Neural progenitor cell (in vitro differentiated cells): ENCODE measurements around the gene GAREM2. TPM values are rescaled to one million over a fixed set of nuclear protein-coding genes. Genes with fewer than 3 reads are reported as not detected.

ENCODE experiments used
- DNase-seq: peaks from one replicate; pipeline ENCODE4 v3.0.0-alpha.2; 2016; ENCODE audit warnings: low spot score
- H2AFZ ChIP-seq: fragments of 200-600 bp; sonication (generic); replicated peaks from 2 replicates; pipeline ENCODE4 v1.6.1; 2016; ENCODE audit warnings: antibody characterized with exemption
- H3F3A ChIP-seq: fragments of 200-600 bp; sonication (generic); 2 replicates; pipeline ENCODE4 v1.6.1; 2016; ENCODE audit warnings: antibody characterized with exemption, low read depth
- H3K27ac ChIP-seq: fragments of 200-600 bp; sonication (generic); 2 replicates; pipeline ENCODE4 v1.5.1; 2016; ENCODE audit warnings: mild to moderate bottlenecking
- H3K27me3 ChIP-seq: fragments of 200-600 bp; sonication (generic); 2 replicates; pipeline ENCODE4 v1.6.1; 2016; ENCODE audit warnings: mild to moderate bottlenecking, moderate library complexity
- H3K36me3 ChIP-seq: fragments of 200-600 bp; sonication (generic); 2 replicates; pipeline ENCODE4 v1.5.1; 2016
- H3K4me1 ChIP-seq: fragments of 200-600 bp; sonication (generic); 2 replicates; pipeline ENCODE4 v1.6.1; 2016; ENCODE audit warnings: mixed run types
- H3K4me2 ChIP-seq: fragments of 200-600 bp; sonication (generic); 2 replicates; pipeline ENCODE4 v1.6.1; 2016
- H3K4me3 ChIP-seq: fragments of 200-600 bp; sonication (generic); 2 replicates; pipeline ENCODE4 v1.5.1; 2016
- H3K79me2 ChIP-seq: fragments of 200-600 bp; sonication (generic); 2 replicates; pipeline ENCODE4 v1.6.1; 2016; ENCODE audit warnings: low read depth
- H3K9ac ChIP-seq: fragments of 200-600 bp; sonication (generic); 2 replicates; pipeline ENCODE4 v1.6.1; 2016
- H3K9me3 ChIP-seq: fragments of 200-600 bp; sonication (generic); 2 replicates; pipeline ENCODE4 v1.5.1; 2016; ENCODE audit warnings: low read depth
- H4K20me1 ChIP-seq: fragments of 200-600 bp; sonication (generic); 2 replicates; pipeline ENCODE4 v1.6.1; 2016; ENCODE audit warnings: low read depth
- H3K27ac Mint-ChIP-seq: 3 replicates; pipeline ENCODE4 v1.8.0; 2021; ENCODE audit warnings: mixed read lengths
- H3K27me3 Mint-ChIP-seq: 2 replicates; pipeline ENCODE4 v1.8.0; 2022; ENCODE audit warnings: low read depth, mild to moderate bottlenecking, inconsistent platforms, moderate library complexity, mixed read lengths; ENCODE audit not compliant: insufficient read depth
- H3K36me3 Mint-ChIP-seq: 3 replicates; pipeline ENCODE4 v1.8.0; 2021; ENCODE audit warnings: mixed read lengths
- H3K4me1 Mint-ChIP-seq: 3 replicates; pipeline ENCODE4 v1.8.0; 2021; ENCODE audit warnings: mixed read lengths
- H3K4me3 Mint-ChIP-seq: 3 replicates; pipeline ENCODE4 v1.8.0; 2021; ENCODE audit warnings: mild to moderate bottlenecking, moderate library complexity, mixed read lengths
- H3K9me3 Mint-ChIP-seq: 3 replicates; pipeline ENCODE4 v1.8.0; 2020; ENCODE audit warnings: mixed read lengths
- EZH2 ChIP-seq: fragments of 200-600 bp; sonication (generic); IDR thresholded peaks from 2 replicates; pipeline ENCODE4 v1.6.1; 2017; ENCODE audit warnings: antibody characterized with exemption, mild to moderate bottlenecking, moderate library complexity
- EZH2phosphoT487 ChIP-seq: fragments of 200-600 bp; sonication (generic); IDR thresholded peaks from 2 replicates; pipeline ENCODE4 v1.6.1; 2017; ENCODE audit warnings: antibody characterized with exemption
- total RNA-seq: library from RNA; depleted of rRNA; stranded (reverse); fragments of >200 nt; gene quantifications from 2 replicates; pipeline ENCODE4 v1.2.3, GENCODE V29; 2015; ENCODE audit warnings: low replicate concordance
- TF ChIP-seq, protein P1 (sequence below): fragments of 200-600 bp; sonication (generic); IDR thresholded peaks from 2 replicates; pipeline ENCODE4 v1.5.1; 2017; ENCODE audit warnings: antibody characterized with exemption, mild to moderate bottlenecking

Gene GAREM2
- total RNA-seq, 1 donor from 2014 or later, result 20.0 TPM

GRCh38 chr2:26169681-26170414 is 3.0 kb upstream of the GAREM2 start:
- no peak for DNase-seq
- Histone ChIP-seq H3K36me3 (no peaks in the 10 kb centered on the region), H3K79me2 (peaks cover 13% of the 10 kb centered on the region), H3K27ac (no peak overlapping the region), H3K9ac (no peak overlapping the region), H3K9me3 (no peaks in the 10 kb centered on the region), H2AFZ (no peak overlapping the region), H3K27me3 (peaks cover 25% of the 10 kb centered on the region), H4K20me1 (peaks cover 9% of the 10 kb centered on the region), H3F3A (peaks cover 11% of the 10 kb centered on the region), H3K4me1 (peaks cover 8% of the 10 kb centered on the region), H3K4me2 (no peak overlapping the region), H3K4me3 (no peak overlapping the region)
- H3K4me3 Mint-ChIP-seq, result peak overlapping the region; percentile 9
- TF ChIP-seq EZH2 (no peak), EZH2phosphoT487 (no peak)
- TF ChIP-seq, protein P1, sequence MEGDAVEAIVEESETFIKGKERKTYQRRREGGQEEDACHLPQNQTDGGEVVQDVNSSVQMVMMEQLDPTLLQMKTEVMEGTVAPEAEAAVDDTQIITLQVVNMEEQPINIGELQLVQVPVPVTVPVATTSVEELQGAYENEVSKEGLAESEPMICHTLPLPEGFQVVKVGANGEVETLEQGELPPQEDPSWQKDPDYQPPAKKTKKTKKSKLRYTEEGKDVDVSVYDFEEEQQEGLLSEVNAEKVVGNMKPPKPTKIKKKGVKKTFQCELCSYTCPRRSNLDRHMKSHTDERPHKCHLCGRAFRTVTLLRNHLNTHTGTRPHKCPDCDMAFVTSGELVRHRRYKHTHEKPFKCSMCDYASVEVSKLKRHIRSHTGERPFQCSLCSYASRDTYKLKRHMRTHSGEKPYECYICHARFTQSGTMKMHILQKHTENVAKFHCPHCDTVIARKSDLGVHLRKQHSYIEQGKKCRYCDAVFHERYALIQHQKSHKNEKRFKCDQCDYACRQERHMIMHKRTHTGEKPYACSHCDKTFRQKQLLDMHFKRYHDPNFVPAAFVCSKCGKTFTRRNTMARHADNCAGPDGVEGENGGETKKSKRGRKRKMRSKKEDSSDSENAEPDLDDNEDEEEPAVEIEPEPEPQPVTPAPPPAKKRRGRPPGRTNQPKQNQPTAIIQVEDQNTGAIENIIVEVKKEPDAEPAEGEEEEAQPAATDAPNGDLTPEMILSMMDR, result no peak
- H3K36me3 Mint-ChIP-seq, result no peaks in the 10 kb centered on the region
- no peaks in the 10 kb centered on the region for H3K9me3 Mint-ChIP-seq
- peaks cover 21% of the 10 kb centered on the region for H3K27me3 Mint-ChIP-seq
- no peak overlapping the region for H3K27ac Mint-ChIP-seq
- H3K4me1 Mint-ChIP-seq, result peaks cover 14% of the 10 kb centered on the region

- Histone ChIP-seq H2AFZ (no peak overlapping the region), H4K20me1 (peaks cover 18% of the 10 kb centered on the region), H3K4me2 (no peak overlapping the region), H3K4me3 (no peak overlapping the region), H3K36me3 (no peaks in the 10 kb centered on the region), H3K79me2 (peaks cover 20% of the 10 kb centered on the region), H3F3A (peaks cover 11% of the 10 kb centered on the region), H3K9me3 (no peaks in the 10 kb centered on the region), H3K27me3 (peaks cover 25% of the 10 kb centered on the region), H3K27ac (no peak overlapping the region), H3K9ac (no peak overlapping the region), H3K4me1 (peaks cover 17% of the 10 kb centered on the region)
- H3K4me3 Mint-ChIP-seq, result peak overlapping the region; percentile 73
- peak overlapping the region; percentile 26 for H3K27ac Mint-ChIP-seq
- TF ChIP-seq EZH2phosphoT487 (no peak), EZH2 (no peak)
- TF ChIP-seq, protein P1, result no peak
- peaks cover 23% of the 10 kb centered on the region for H3K27me3 Mint-ChIP-seq
- peaks cover 23% of the 10 kb centered on the region for H3K4me1 Mint-ChIP-seq
- H3K36me3 Mint-ChIP-seq, result no peaks in the 10 kb centered on the region
- no peak for DNase-seq
- no peaks in the 10 kb centered on the region for H3K9me3 Mint-ChIP-seq
Measured at GRCh38 chr2:26170795-26171194, 2.1 kb upstream of the GAREM2 start.

GRCh38 chr2:26172189-26172870 is 558 bp upstream of the GAREM2 start:
- Histone ChIP-seq H4K20me1 (peaks cover 28% of the 10 kb centered on the region), H3K79me2 (peaks cover 20% of the 10 kb centered on the region), H3K27ac (no peak overlapping the region), H3K36me3 (no peaks in the 10 kb centered on the region), H2AFZ (peak overlapping the region; percentile 98), H3K4me2 (peak overlapping the region; percentile 73), H3K27me3 (peaks cover 25% of the 10 kb centered on the region), H3K9ac (no peak overlapping the region), H3F3A (peaks cover 15% of the 10 kb centered on the region), H3K4me1 (peaks cover 19% of the 10 kb centered on the region), H3K9me3 (no peaks in the 10 kb centered on the region), H3K4me3 (peak overlapping the region; percentile 60)
- peaks cover 4% of the 10 kb centered on the region for H3K36me3 Mint-ChIP-seq
- no peak for DNase-seq
- peaks cover 25% of the 10 kb centered on the region for H3K27me3 Mint-ChIP-seq
- peak overlapping the region; percentile 89 for H3K4me3 Mint-ChIP-seq
- H3K4me1 Mint-ChIP-seq, result peaks cover 33% of the 10 kb centered on the region
- TF ChIP-seq, protein P1, result no peak
- TF ChIP-seq EZH2phosphoT487 (no peak), EZH2 (no peak)
- H3K9me3 Mint-ChIP-seq, result no peaks in the 10 kb centered on the region
- no peak overlapping the region for H3K27ac Mint-ChIP-seq
